Astrocyte of the spinal cord (primary cell): Measurements from ENCODE around the gene UXS1.

Experiments used
- DNase-seq: peaks from one replicate; pipeline ENCODE4 v3.0.0; 2011; ENCODE audit warnings: low read depth, low spot score
- H3K4me3 ChIP-seq: 2 replicates; pipeline ENCODE4 v1.5.1; 2011; ENCODE audit warnings: low read depth, mild to moderate bottlenecking, low read length, moderate library complexity
- in situ Hi-C: cut with HindIII; loops from 2 replicates; pipeline ENCODE4 v1.10.0; 2017; ENCODE audit warnings: low sequenced_read_pairs
- TF ChIP-seq, protein P1 (sequence below): IDR thresholded peaks from 2 replicates; pipeline ENCODE4 v1.5.1; 2012; ENCODE audit warnings: low read depth, mild to moderate bottlenecking, low read length, inconsistent platforms

UXS1 gene

DNA sequence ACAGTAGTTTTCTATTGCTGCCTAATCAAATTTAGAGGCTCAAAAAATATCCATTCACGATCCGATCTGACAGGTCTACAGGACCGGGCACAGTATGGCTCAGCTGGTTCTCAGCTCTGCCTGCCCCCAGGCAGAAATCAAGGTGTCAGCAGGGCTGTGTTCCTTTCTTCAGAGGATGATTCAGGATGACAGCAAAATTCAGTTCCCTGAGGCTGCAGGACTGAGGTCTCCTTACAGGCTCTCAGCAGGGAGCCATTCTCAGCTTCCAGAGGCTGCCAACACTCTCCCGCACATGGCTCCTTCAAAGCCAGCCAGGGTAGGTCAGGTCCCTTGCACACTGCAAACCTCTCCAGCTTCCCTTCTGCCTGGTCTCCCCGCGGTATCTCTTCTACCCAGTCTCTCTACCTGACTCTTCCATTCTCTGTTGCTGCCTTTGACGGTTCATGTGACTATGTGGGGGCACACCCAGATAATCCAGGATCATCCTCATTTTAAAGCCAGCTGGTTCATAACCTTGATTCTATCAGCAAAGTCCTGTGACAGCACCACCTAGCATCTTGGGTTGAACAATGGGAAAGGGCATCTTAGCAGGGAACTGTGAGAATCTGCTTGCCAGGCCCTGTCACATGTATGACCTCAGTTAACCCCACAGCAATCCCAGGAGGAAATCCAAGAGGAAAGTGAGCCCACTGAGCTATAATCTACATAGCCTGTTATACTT, 50.4 kb downstream of the UXS1 start:
- in situ Hi-C loops, result no loop called here
- TF ChIP-seq, protein P1, sequence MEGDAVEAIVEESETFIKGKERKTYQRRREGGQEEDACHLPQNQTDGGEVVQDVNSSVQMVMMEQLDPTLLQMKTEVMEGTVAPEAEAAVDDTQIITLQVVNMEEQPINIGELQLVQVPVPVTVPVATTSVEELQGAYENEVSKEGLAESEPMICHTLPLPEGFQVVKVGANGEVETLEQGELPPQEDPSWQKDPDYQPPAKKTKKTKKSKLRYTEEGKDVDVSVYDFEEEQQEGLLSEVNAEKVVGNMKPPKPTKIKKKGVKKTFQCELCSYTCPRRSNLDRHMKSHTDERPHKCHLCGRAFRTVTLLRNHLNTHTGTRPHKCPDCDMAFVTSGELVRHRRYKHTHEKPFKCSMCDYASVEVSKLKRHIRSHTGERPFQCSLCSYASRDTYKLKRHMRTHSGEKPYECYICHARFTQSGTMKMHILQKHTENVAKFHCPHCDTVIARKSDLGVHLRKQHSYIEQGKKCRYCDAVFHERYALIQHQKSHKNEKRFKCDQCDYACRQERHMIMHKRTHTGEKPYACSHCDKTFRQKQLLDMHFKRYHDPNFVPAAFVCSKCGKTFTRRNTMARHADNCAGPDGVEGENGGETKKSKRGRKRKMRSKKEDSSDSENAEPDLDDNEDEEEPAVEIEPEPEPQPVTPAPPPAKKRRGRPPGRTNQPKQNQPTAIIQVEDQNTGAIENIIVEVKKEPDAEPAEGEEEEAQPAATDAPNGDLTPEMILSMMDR, result no peak
- no peak overlapping the region for H3K4me3 ChIP-seq
- peak; percentile 16 for DNase-seq

DNA sequence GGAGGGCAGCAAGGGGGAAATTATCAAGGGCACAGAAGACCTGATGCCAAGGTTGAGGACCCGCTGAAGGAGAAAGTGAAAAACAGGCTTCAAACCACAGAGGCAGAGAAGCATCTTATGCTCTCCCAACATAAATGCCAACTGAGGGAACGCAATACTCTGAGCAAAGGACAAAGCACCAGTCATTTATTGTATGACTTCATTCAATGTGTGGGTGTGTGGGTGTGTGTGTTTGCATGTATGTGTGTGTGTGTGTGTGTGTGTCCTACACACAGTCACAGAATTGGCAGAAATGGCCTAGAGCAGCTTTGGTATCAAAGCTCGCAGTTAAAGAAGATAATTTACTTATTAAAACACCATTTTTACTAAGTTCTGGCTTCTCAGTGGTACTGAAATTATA, 51.4 kb downstream of the UXS1 start:
- no peak overlapping the region for H3K4me3 ChIP-seq
- in situ Hi-C loops, result no loop called here
- DNase-seq, result no peak
- TF ChIP-seq, protein P1, result no peak

DNA sequence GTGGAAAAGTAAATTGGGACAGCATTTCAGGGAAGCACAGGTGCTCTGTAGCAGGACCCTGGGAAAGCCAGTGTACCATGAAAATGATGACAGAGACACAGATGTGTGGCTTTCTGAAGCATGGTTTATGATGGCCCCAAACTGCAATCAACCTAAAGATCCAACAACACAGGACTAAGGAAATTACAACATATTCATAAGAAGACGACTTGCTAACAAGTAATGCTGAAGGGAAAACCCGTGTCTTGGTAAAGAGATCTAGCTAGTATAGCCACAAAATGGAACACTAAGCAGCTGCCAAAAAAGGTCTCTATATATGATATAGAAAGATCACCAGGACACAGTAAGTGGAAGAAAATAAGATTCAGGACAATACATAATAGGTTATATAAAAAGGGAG, 53.2 kb downstream of the UXS1 start:
- DNase-seq, result no peak
- H3K4me3 ChIP-seq, result no peak overlapping the region
- in situ Hi-C loops, result no loop called here
- TF ChIP-seq, protein P1, result no peak

DNA sequence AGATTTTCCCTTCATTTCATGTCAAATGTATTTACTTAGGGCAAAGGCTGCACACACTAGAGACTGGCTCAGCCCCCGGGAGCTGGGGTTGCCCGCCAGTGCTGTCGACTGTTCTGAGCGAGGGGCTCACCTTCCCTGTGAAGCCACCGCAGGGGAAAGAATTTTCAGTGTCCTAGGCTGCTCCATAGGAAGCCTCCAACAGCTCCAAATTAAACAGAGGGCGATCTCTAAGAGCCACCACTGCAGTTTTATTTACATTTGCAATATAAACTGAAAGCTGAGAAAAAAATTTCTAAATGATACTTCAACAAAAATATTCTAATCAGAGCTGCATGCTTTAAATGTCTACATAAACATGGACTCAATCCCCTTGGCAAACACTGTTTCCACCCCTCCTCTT, 54.0 kb downstream of the UXS1 start:
- in situ Hi-C loops, result no loop called here
- TF ChIP-seq, protein P1, result no peak
- H3K4me3 ChIP-seq, result no peak overlapping the region
- DNase-seq, result no peak

DNA sequence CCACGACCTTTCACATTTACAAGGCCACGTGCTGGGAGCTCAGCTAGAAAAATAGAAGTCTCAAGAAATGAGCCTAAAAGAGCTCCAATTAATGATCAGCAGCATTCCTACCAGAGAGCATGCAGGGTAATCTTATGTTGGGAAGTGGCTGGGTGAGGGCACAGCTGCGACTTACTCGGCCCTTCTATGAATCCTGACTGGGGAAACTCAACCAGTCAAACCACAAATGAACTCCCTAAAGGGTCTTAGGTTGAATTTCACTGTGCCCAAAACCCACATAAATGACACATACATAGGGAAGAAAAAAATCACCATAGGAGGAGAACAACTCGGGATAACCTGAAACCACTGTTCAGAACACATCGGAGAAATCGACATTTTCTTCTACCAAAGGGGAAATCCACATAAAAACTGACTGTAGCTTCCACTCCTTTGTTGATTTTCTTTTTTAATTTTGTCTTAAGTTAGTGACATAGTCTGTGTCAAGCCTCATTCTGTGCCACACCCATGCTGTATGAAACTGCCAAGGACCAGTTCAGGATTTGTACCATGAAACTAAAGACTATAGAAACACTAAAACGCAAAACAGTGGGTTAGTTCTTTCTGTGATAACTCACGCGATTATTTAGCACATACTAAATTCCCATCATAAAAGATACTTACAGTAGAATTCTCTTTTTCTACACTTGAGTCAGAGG, 54.7 kb downstream of the UXS1 start:
- DNase-seq, result no peak
- in situ Hi-C loops, result no loop called here
- TF ChIP-seq, protein P1, result no peak
- no peak overlapping the region for H3K4me3 ChIP-seq

DNA sequence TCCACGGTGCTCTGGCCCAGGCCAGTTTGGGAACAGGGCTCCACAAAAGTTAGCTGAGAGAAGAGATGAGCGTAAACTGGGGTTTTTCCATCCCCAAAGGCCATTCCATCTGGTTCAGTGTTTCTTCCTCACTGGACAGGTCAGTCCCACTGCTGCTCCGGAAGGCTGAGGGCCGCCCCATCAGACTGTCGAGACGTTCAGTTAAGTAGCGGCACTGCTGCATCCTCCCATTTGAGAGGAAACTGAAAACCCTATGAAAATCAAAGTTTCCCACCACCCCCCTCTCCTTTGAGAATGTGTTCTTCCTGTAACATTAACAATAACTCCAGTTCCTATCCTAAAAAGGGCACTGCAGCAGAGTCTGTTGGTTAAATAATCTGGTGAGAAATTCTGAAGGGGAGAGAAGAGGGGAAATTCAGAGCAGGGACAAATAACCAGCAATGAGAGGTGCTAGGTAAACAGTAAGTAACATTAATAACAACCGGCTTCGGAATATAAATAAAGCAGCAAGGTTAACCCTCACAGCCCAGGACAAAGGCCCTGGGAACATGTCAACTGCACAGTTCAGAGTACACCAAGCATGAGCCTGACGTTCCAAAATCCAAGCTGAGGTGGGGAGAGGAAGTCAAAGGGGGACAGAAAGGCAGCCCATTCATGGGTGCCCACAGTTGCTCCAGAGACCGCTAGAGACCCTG, 55.4 kb downstream of the UXS1 start:
- in situ Hi-C loops, result no loop called here
- no peak overlapping the region for H3K4me3 ChIP-seq
- TF ChIP-seq, protein P1, result no peak
- DNase-seq, result no peak
